HG03025 (cell line): ENCODE results near the gene PLCD4.
A peak's percentile ranks its signal among the peaks of the same experiment; 100 is the strongest.

ENCODE experiments used
- ATAC-seq: cut with Tn5 transposase; IDR thresholded peaks from one replicate; pipeline ENCODE4 v1.9.1; 2021; ENCODE audit warnings: mild to moderate bottlenecking, moderate library complexity; ENCODE audit not compliant: unreplicated experiment, low FRiP score

The PLCD4 gene

DNA sequence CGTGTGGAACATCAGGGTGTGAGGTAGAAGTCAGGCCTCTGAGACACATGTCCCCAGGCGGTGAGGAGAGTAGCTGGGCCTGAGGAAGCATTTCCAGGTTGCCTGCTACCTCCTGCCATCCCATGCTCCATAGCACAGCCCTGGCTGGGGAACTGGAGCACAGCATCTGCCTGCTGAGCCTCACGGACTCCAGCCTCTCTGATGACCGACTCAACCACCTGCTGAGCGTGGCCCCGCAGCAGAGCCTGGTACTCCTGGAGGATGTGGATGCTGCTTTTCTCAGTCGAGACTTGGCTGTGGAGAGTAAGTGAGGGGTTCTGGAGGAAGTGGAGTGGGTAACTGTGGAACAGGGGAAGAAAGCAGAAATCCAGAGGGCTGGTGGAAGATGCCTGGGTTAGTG, 54.7 kb downstream of the PLCD4 start:
- no peak for ATAC-seq

DNA sequence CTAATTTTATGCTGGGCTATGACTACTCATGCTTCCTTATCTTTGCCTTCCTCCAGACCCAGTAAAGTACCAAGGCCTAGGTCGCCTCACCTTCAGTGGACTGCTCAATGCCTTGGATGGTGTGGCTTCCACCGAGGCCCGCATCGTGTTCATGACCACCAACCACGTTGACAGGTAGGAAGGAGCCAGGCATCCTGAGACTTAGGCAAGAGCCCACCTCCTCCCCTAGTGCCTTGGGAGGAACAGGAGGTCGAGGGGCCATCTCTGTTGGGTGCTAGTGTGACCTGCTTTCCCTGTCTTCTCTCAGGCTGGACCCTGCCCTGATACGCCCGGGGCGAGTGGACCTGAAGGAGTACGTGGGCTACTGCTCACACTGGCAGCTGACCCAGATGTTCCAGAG, 55.1 kb downstream of the PLCD4 start:
- no peak for ATAC-seq

DNA sequence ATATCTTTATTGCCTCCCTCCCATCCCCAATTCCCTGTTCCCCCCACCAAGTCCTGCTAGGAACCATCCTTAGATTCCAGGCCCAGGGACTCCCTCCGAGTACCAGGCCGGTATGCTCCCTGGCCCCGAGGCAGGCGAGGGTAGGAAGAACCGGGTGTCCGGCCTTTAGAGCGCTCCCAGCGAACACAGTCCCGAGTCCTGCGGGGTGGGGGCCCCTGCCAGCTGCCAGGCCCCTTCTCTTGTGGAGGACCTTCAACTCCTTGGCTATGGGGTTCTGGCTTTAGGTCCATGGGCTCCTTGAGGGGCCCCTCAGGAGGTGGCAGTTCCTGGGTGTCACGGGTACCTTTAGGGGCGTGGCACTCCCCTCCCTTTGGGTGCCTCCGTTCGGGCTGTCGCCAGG, 56.2 kb downstream of the PLCD4 start:
- no peak for ATAC-seq

DNA sequence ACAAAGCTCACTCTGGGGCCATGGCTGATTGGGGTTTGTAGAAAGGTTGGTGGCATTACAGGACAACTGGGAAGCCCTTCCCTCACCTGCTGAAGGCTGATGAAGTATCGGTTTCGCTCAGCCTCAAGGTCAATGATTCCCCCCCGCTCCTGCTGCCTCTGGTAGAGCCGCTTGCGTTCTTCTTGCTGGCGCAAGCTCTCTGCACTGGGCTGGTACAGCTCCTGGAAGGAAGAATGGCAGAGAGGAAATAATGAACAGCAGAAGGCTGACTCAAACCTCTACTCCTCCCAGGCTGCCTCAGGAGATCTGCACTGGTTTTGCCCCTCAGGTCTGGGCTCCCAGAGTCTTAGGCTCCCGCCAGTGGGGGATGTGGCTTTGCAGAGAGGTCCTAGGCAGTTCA, 57.0 kb downstream of the PLCD4 start:
- no peak for ATAC-seq

DNA sequence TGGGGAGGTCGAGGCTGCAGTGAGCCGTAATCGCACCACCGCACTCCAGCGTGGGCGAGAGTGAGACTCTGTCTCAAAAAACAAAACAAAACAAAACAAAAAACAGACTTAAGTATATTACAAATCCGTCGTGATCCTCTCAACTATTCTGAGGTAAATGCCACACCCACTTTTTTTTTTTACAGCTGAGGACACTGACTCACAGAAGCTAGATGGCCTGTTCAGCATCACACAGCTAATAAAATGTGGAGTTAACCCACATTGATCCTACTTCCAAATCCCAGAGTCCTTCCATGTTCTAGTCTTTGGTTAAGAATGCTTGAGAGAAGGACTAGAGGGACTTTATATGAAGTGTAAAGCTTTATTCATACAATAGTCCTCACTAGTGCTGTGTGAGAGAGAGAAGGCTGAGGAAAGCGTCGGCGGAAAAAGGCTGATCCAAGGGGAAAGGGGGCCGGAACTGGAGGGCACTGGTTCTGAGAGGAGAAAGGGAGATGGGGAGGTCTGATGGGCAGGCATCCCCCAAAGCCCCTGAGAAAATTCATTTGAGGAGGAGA, 63.5 kb downstream of the PLCD4 start:
- ATAC-seq, result no peak

DNA sequence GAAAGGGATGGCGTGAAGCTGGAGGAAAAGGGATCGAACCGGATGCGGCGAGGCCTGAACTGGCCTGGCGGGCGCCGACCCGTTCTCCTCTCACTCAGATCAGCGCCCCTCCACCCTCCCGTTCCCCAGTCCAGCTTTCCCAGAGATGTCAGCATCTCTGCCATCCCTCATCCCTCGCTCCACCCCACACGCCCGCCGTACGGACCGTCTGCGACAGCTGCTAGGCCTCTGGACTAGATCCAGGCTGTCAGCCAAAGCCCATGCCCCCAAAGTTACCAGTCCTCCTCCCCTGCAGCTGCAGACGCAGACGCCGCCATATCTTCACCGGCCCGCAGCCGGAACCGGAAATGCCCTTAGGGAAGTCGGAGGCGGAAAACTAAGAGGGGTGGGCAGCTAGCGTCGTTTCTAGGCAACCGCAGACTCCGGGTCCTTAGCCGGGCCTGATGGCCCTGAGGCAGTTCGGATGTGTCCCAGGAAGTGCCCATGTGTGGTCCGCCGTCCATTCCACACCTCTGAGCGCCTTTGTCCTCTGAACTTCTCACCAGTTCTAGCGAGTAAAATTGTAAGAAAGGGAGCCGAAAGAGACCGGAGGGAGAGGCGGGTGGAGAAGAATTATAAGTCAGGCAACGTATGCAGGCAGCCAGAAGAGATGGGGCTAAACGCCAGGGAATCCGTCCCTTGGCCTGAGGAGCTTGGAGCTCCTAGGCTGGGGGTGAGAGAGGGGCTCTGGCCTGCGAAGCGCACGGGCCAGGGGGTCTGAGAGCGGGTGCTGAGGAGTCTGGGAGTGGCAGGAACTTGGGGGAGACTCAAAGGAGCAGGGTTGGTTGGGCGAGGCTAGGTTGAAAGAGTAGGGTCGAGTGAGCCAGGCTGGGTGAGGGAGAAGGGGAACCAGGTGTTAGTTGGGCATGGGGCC, 64.2 kb downstream of the PLCD4 start, which contains the start of the genes RNF25 and STK36:
Gene RNF25, minus strand, starts transcription at position 349 of the 913 bp plus-strand sequence. Its CDS starts 32 bp downstream, at position 317.
Gene STK36, plus strand, starts transcription at position 433 of the 913 bp plus-strand sequence. CDS start 744 bp downstream, outside the sequence.
- ATAC-seq, result peak; percentile 93

DNA sequence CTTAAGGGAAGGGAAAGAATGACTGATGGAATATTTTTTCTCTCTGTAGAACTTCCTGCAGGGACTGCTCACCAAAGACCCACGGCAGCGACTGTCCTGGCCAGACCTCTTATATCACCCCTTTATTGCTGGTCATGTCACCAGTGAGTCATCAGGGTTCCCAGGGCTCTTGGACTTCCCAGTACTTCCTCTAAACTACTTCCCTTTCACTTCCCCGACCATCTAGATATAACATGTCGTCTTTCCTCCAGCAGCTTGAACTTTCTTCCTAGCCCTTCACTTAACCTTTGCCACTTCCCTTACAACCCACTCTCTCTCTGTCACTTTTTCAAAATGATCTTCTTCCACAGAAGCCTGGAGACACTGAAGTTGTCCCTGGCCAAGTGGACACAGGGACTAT, 71.4 kb downstream of the PLCD4 start:
- ATAC-seq, result no peak

DNA sequence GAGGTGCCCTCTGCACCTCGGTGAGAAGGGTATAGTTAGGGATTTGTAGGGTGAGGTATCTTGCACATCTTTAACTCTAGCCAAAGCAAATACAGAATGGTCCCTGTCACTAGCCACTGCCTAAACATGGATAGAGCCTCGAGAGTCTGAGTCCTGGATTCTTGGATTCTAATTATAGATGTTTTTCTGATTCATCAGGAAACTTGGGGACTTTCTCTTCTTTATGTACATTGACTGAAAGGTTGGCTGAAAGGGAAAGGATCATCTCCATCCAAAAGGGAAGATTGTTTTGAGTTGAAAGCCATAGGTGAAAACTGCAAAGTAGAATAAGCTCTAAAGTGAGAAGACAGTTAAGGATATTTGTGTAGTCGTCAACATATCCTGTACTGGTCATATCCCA, 72.4 kb downstream of the PLCD4 start:
- ATAC-seq, result no peak
